Measurements from ENCODE around the gene SUGP1.
"Not testable (repeated sequence)": the region's sequence is repeated elsewhere in the genome, so short reads cannot be mapped to it uniquely, and the experiment has no call there.

Gene SUGP1

GRCh38 chr19:19257836-19258588, 62.3 kb downstream of the SUGP1 start:
- no peak overlapping the region for H3K4me3 ChIP-seq (ENCODE audit: insufficient read depth, low read depth, low read length, poor library complexity, severe bottlenecking)
- no peak for DNase-seq
- H3K36me3 ChIP-seq (ENCODE audit: control insufficient read depth, insufficient read depth, low read length): no peaks in the 10 kb centered on the region
- H3K27me3 ChIP-seq (replicated peaks; ENCODE audit: control insufficient read depth, insufficient read depth, low read length, poor library complexity, severe bottlenecking): peaks cover 22% of the 10 kb centered on the region
- no peak overlapping the region for H3K27ac ChIP-seq (ENCODE audit: insufficient read depth, low read length, poor library complexity, severe bottlenecking)
- H3K4me1 ChIP-seq (ENCODE audit: control insufficient read depth, insufficient read depth, low read length, poor library complexity, severe bottlenecking): peaks cover 12% of the 10 kb centered on the region
- no peaks in the 10 kb centered on the region for H3K9me3 ChIP-seq (ENCODE audit: control insufficient read depth, low read length)

GRCh38 chr19:19257137-19257536, 63.2 kb downstream of the SUGP1 start:
- DNase-seq: no peak
- H3K27me3 ChIP-seq (replicated peaks; ENCODE audit: control insufficient read depth, insufficient read depth, low read length, poor library complexity, severe bottlenecking): peaks cover 15% of the 10 kb centered on the region
- no peaks in the 10 kb centered on the region for H3K9me3 ChIP-seq (ENCODE audit: control insufficient read depth, low read length)
- no peaks in the 10 kb centered on the region for H3K36me3 ChIP-seq (ENCODE audit: control insufficient read depth, insufficient read depth, low read length)
- no peak overlapping the region for H3K27ac ChIP-seq (ENCODE audit: insufficient read depth, low read length, poor library complexity, severe bottlenecking)
- H3K4me3 ChIP-seq (ENCODE audit: insufficient read depth, low read depth, low read length, poor library complexity, severe bottlenecking): no peak overlapping the region
- peaks cover 12% of the 10 kb centered on the region for H3K4me1 ChIP-seq (ENCODE audit: control insufficient read depth, insufficient read depth, low read length, poor library complexity, severe bottlenecking)

GRCh38 chr19:19256072-19256969, 64.0 kb downstream of the SUGP1 start:
- Histone ChIP-seq H3K4me1 (ENCODE audit: control insufficient read depth, insufficient read depth, low read length, poor library complexity, severe bottlenecking) (peaks cover 7% of the 10 kb centered on the region), H3K27ac (ENCODE audit: insufficient read depth, low read length, poor library complexity, severe bottlenecking) (no peak overlapping the region), H3K36me3 (ENCODE audit: control insufficient read depth, insufficient read depth, low read length) (no peaks in the 10 kb centered on the region), H3K27me3 (replicated peaks; ENCODE audit: control insufficient read depth, insufficient read depth, low read length, poor library complexity, severe bottlenecking) (peaks cover 6% of the 10 kb centered on the region), H3K4me3 (ENCODE audit: insufficient read depth, low read depth, low read length, poor library complexity, severe bottlenecking) (no peak overlapping the region), H3K9me3 (ENCODE audit: control insufficient read depth, low read length) (no peaks in the 10 kb centered on the region)
- no peak for DNase-seq

- H3K36me3 ChIP-seq (ENCODE audit: control insufficient read depth, insufficient read depth, low read length); H3K4me3 ChIP-seq (ENCODE audit: insufficient read depth, low read depth, low read length, poor library complexity, severe bottlenecking); H3K27ac ChIP-seq (ENCODE audit: insufficient read depth, low read length, poor library complexity, severe bottlenecking); H3K4me1 ChIP-seq (ENCODE audit: control insufficient read depth, insufficient read depth, low read length, poor library complexity, severe bottlenecking); DNase-seq; H3K9me3 ChIP-seq (ENCODE audit: control insufficient read depth, low read length); H3K27me3 ChIP-seq (replicated peaks; ENCODE audit: control insufficient read depth, insufficient read depth, low read length, poor library complexity, severe bottlenecking): not testable (repeated sequence)
These were observed 66.9 kb downstream of the SUGP1 start for GRCh38 chr19:19253409-19253808.

GRCh38 chr19:19250196-19250801, 70.0 kb downstream of the SUGP1 start:
- no peak for DNase-seq
- H3K27me3 ChIP-seq (replicated peaks; ENCODE audit: control insufficient read depth, insufficient read depth, low read length, poor library complexity, severe bottlenecking): no peaks in the 10 kb centered on the region
- no peak overlapping the region for H3K27ac ChIP-seq (ENCODE audit: insufficient read depth, low read length, poor library complexity, severe bottlenecking)
- H3K36me3 ChIP-seq (ENCODE audit: control insufficient read depth, insufficient read depth, low read length): no peaks in the 10 kb centered on the region
- H3K4me3 ChIP-seq (ENCODE audit: insufficient read depth, low read depth, low read length, poor library complexity, severe bottlenecking): no peak overlapping the region
- no peaks in the 10 kb centered on the region for H3K9me3 ChIP-seq (ENCODE audit: control insufficient read depth, low read length)
- no peaks in the 10 kb centered on the region for H3K4me1 ChIP-seq (ENCODE audit: control insufficient read depth, insufficient read depth, low read length, poor library complexity, severe bottlenecking)

- no peaks in the 10 kb centered on the region for H3K9me3 ChIP-seq (ENCODE audit: control insufficient read depth, low read length)
- no peaks in the 10 kb centered on the region for H3K4me1 ChIP-seq (ENCODE audit: control insufficient read depth, insufficient read depth, low read length, poor library complexity, severe bottlenecking)
- no peak for DNase-seq
- no peaks in the 10 kb centered on the region for H3K36me3 ChIP-seq (ENCODE audit: control insufficient read depth, insufficient read depth, low read length)
- H3K27ac ChIP-seq (ENCODE audit: insufficient read depth, low read length, poor library complexity, severe bottlenecking): no peak overlapping the region
- no peaks in the 10 kb centered on the region for H3K27me3 ChIP-seq (replicated peaks; ENCODE audit: control insufficient read depth, insufficient read depth, low read length, poor library complexity, severe bottlenecking)
- no peak overlapping the region for H3K4me3 ChIP-seq (ENCODE audit: insufficient read depth, low read depth, low read length, poor library complexity, severe bottlenecking)
These were observed 79.8 kb downstream of the SUGP1 start for GRCh38 chr19:19240476-19240875.

GRCh38 chr19:19239675-19240074, 80.6 kb downstream of the SUGP1 start:
- no peak overlapping the region for H3K27ac ChIP-seq (ENCODE audit: insufficient read depth, low read length, poor library complexity, severe bottlenecking)
- no peaks in the 10 kb centered on the region for H3K36me3 ChIP-seq (ENCODE audit: control insufficient read depth, insufficient read depth, low read length)
- no peak overlapping the region for H3K4me3 ChIP-seq (ENCODE audit: insufficient read depth, low read depth, low read length, poor library complexity, severe bottlenecking)
- no peaks in the 10 kb centered on the region for H3K4me1 ChIP-seq (ENCODE audit: control insufficient read depth, insufficient read depth, low read length, poor library complexity, severe bottlenecking)
- no peaks in the 10 kb centered on the region for H3K27me3 ChIP-seq (replicated peaks; ENCODE audit: control insufficient read depth, insufficient read depth, low read length, poor library complexity, severe bottlenecking)
- no peak for DNase-seq
- peaks cover 4% of the 10 kb centered on the region for H3K9me3 ChIP-seq (ENCODE audit: control insufficient read depth, low read length)

GRCh38 chr19:19238126-19238894, 82.0 kb downstream of the SUGP1 start:
- Histone ChIP-seq H3K27ac (ENCODE audit: insufficient read depth, low read length, poor library complexity, severe bottlenecking) (no peak overlapping the region), H3K4me1 (ENCODE audit: control insufficient read depth, insufficient read depth, low read length, poor library complexity, severe bottlenecking) (no peaks in the 10 kb centered on the region), H3K27me3 (replicated peaks; ENCODE audit: control insufficient read depth, insufficient read depth, low read length, poor library complexity, severe bottlenecking) (no peaks in the 10 kb centered on the region), H3K4me3 (ENCODE audit: insufficient read depth, low read depth, low read length, poor library complexity, severe bottlenecking) (no peak overlapping the region), H3K36me3 (ENCODE audit: control insufficient read depth, insufficient read depth, low read length) (no peaks in the 10 kb centered on the region), H3K9me3 (ENCODE audit: control insufficient read depth, low read length) (peaks cover 9% of the 10 kb centered on the region)
- DNase-seq: no peak

GRCh38 chr19:19236173-19236572, 84.1 kb downstream of the SUGP1 start:
- DNase-seq: no peak
- Histone ChIP-seq H3K4me3 (ENCODE audit: insufficient read depth, low read depth, low read length, poor library complexity, severe bottlenecking) (no peak overlapping the region), H3K36me3 (ENCODE audit: control insufficient read depth, insufficient read depth, low read length) (no peaks in the 10 kb centered on the region), H3K9me3 (ENCODE audit: control insufficient read depth, low read length) (peaks cover 9% of the 10 kb centered on the region), H3K4me1 (ENCODE audit: control insufficient read depth, insufficient read depth, low read length, poor library complexity, severe bottlenecking) (no peaks in the 10 kb centered on the region), H3K27me3 (replicated peaks; ENCODE audit: control insufficient read depth, insufficient read depth, low read length, poor library complexity, severe bottlenecking) (no peaks in the 10 kb centered on the region), H3K27ac (ENCODE audit: insufficient read depth, low read length, poor library complexity, severe bottlenecking) (no peak overlapping the region)

All from effector memory CD4-positive, alpha-beta T cell (primary cell).